Fibroblast of pulmonary artery (primary cell): Measurements from ENCODE around the gene SLC8A1.

Experiments
- DNase-seq: peaks from one replicate; pipeline ENCODE4 v3.0.0-alpha.2; 2010; ENCODE audit warnings: low read depth
- H3K4me3 ChIP-seq: replicated peaks from 2 replicates; pipeline ENCODE4 v1.5.1; 2011; ENCODE audit warnings: low read depth, mild to moderate bottlenecking, control low read depth, low read length, moderate library complexity
- CTCF ChIP-seq: IDR thresholded peaks from 2 replicates; pipeline ENCODE4 v1.5.1; 2011; ENCODE audit warnings: mild to moderate bottlenecking, control low read depth, low read length, inconsistent platforms; ENCODE audit errors: missing control alignments

The SLC8A1 gene

GRCh38 chr2:40451918-40452605 lies at the start of gene SLC8A1:
Gene SLC8A1 (minus strand): TSS chr2:40452090.
- peak within 1 kb of the TSS; percentile 67 for H3K4me3 ChIP-seq
- TF ChIP-seq CTCF, result no peak
- DNase-seq, result peak; percentile 39

- no peak overlapping the region for H3K4me3 ChIP-seq
- no peak for DNase-seq
- TF ChIP-seq CTCF, result no peak
Observed at GRCh38 chr2:40499437-40499836, 47.5 kb upstream of the SLC8A1 start.

- H3K4me3 ChIP-seq, result no peak overlapping the region
- peak; percentile 6 for TF ChIP-seq CTCF
- DNase-seq, result no peak
Observed at GRCh38 chr2:40497251-40497859, 45.5 kb upstream of the SLC8A1 start.

- TF ChIP-seq CTCF, result no peak
- no peak for DNase-seq
- H3K4me3 ChIP-seq, result peak overlapping the region; percentile 31
Observed at GRCh38 chr2:40489678-40489960, 37.7 kb upstream of the SLC8A1 start.

GRCh38 chr2:40488927-40489677 lies 37.2 kb upstream of the SLC8A1 start:
- no peak for TF ChIP-seq CTCF
- peak; percentile 42 for DNase-seq
- H3K4me3 ChIP-seq, result peak overlapping the region; percentile 31

GRCh38 chr2:40488101-40488601 lies 36.3 kb upstream of the SLC8A1 start:
- peak; percentile 70 for TF ChIP-seq CTCF
- peak; percentile 67 for DNase-seq
- H3K4me3 ChIP-seq, result no peak overlapping the region
